Ecto neural progenitor cell (in vitro differentiated cells): ENCODE results near the gene MFAP2.

ENCODE experiments used
- DNase-seq: peaks from one replicate; pipeline ENCODE4 v3.0.0-alpha.2; 2018; ENCODE audit warnings: low spot score

MFAP2 gene

GRCh38 chr1:16980473-16981268 lies at the start of gene MFAP2:
TSS of gene MFAP2 (minus strand) at chr1:16980620. CDS start at chr1:16978273, 2,347 bp downstream.
- DNase-seq = peak; percentile 75

- no peak for DNase-seq
These were observed 49.8 kb upstream of the MFAP2 start for GRCh38 chr1:17030206-17030605.

GRCh38 chr1:17028662-17029188 lies 48.3 kb upstream of the MFAP2 start:
- no peak for DNase-seq

- no peak for DNase-seq
These were observed 47.5 kb upstream of the MFAP2 start for GRCh38 chr1:17027900-17028299.

GRCh38 chr1:17027403-17027802 lies 47.0 kb upstream of the MFAP2 start:
- no peak for DNase-seq

GRCh38 chr1:17024721-17025120 lies 44.3 kb upstream of the MFAP2 start:
- no peak for DNase-seq

- no peak for DNase-seq
These were observed 43.2 kb upstream of the MFAP2 start for GRCh38 chr1:17023573-17023972.

GRCh38 chr1:17023102-17023501 lies 42.7 kb upstream of the MFAP2 start:
- no peak for DNase-seq

GRCh38 chr1:17021896-17022295 lies 41.5 kb upstream of the MFAP2 start:
- DNase-seq = no peak

GRCh38 chr1:17020502-17020901 lies 40.1 kb upstream of the MFAP2 start:
- no peak for DNase-seq

GRCh38 chr1:17018849-17019248 lies 38.4 kb upstream of the MFAP2 start:
- DNase-seq = no peak

- no peak for DNase-seq
These were observed 37.0 kb upstream of the MFAP2 start for GRCh38 chr1:17017435-17017834.

GRCh38 chr1:17016317-17016661 lies 35.9 kb upstream of the MFAP2 start:
- DNase-seq = no peak

- no peak for DNase-seq
These were observed 34.5 kb upstream of the MFAP2 start for GRCh38 chr1:17014671-17015567.

- no peak for DNase-seq
These were observed 33.3 kb upstream of the MFAP2 start for GRCh38 chr1:17013491-17014320.

- DNase-seq = no peak
These were observed 32.5 kb upstream of the MFAP2 start for GRCh38 chr1:17012775-17013490.

GRCh38 chr1:17011439-17012307 lies 31.3 kb upstream of the MFAP2 start, which contains the start of gene ATP13A2:
TSS of gene ATP13A2 (minus strand) at chr1:17011928. CDS start at chr1:17011738, 190 bp downstream.
- peak; percentile 89 for DNase-seq

- no peak for DNase-seq
These were observed 30.6 kb upstream of the MFAP2 start for GRCh38 chr1:17011092-17011438.

- no peak for DNase-seq
These were observed 29.3 kb upstream of the MFAP2 start for GRCh38 chr1:17009706-17010105.

- no peak for DNase-seq
These were observed 27.9 kb upstream of the MFAP2 start for GRCh38 chr1:17008208-17008855.
